Epidermal melanocyte (primary cell): Measurements from ENCODE around the gene VARS2.
"Not testable (repeated sequence)": the region's sequence is repeated elsewhere in the genome, so short reads cannot be mapped to it uniquely, and the experiment has no call there.

Experiments used
- DNase-seq: peaks from one replicate; pipeline ENCODE4 v3.0.0; 2011; ENCODE audit warnings: low spot score; ENCODE audit not compliant: insufficient read length

Gene VARS2

GRCh38 chr6:30962716-30963115 is 48.7 kb downstream of the VARS2 start:
- DNase-seq = no peak

- no peak for DNase-seq
These were observed 49.6 kb downstream of the VARS2 start for GRCh38 chr6:30963641-30964040.

DNA sequence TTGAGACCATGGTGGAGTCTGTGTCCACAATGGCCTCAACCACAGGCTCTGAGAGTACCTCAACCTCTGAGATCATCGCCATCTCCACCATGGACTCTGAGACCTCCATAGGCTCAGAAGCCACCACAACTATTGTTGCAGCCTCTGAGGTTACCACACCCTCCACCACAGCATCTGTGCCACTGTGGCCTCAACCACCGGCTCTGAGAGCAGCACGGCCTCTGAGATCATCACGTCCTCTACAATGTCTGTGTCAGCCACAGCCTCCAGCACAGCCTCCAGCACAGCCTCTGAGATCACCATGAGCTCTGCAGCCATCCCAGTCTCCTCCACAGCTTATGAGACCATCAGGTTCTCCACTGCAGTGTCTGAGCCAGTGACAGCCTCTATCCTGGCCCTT is 50.0 kb downstream of the VARS2 start:
- DNase-seq = no peak

GRCh38 chr6:30965140-30965601 is 51.1 kb downstream of the VARS2 start:
- no peak for DNase-seq

DNA sequence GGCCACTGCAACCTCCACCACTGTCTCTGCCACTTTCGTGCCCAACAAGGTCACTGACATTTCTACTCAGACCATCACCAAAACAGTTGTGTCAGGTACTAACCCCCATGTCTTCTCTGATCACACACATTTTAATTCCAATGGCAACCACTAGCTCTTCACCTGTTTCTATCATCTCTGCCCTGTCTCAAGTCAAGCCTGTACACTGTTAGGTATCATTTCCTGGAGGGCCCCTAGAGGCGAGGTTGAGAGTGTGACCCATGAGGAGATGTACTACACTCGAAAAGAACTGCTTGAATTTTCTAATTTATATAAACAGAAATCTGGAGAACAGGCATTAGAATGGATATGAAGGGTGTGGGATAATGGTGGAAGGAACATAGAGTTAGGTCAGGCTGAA is 52.1 kb downstream of the VARS2 start:
- DNase-seq = no peak

GRCh38 chr6:30969171-30969570 is 55.1 kb downstream of the VARS2 start:
- DNase-seq = not testable (repeated sequence)

- no peak for DNase-seq
These were observed 56.9 kb downstream of the VARS2 start for GRCh38 chr6:30970946-30971345.

DNA sequence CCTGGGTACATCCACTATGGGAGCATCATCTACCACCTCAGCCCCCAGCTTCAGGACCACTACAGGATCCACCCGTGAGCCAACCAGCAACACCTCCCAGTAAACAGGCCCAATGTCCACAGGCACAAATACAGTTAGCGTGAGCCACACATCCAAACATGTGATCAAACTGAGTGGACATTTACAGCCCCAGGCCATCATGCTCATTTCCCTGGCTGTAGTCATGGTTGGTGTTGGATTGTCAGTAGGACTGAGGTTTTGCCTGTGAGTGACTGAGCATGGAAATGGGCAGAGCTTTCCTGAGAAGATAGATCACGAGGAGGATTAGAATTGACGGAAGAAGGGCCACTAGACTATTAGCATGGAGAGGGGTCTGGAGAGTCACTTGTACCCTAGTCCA is 58.8 kb downstream of the VARS2 start:
- no peak for DNase-seq

DNA sequence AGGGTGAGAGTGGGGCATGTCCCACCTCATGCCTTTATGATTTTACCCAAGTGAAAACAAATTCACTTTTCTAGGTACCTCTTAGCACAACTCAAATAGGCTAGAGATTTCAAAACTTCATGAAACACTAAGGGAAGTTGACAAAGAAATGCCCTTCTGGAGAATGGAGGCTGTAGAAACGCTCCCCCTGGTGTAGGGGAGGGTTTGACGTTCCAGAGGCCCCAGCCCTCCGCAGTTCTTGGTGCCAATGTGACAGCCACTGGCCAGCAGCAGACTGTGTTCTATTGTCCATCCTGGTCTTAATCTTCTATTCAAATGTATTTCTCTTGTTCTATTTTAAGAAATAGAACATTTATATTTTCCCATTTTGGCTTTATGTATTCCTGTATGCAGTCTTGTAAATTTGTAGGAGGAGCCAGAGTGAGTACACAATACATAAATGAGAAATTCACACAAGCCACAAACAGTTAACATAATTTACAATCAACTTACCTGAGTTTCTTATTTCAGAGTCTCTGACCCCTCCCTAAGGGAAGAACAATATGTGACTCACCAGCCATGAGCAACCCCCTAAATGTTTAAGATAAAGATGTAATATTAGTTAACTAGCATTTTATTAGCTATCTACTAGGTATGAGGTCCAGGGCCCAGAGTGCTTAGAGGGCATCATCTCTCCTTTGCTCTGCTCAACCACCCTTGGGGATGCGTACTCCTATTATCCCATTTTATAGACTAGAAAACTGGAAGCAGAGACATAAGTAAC is 60.6 kb downstream of the VARS2 start:
- DNase-seq = no peak
